Gastrocnemius medialis (tissue), 4 donors: ENCODE data around the gene TBXA2R.

Source experiments
- POLR2A ChIP-seq, 2 donors: fragments of 450-650 bp; IDR thresholded peaks; one replicate each; pipeline ENCODE4 v1.6.1; 2017; ENCODE audit warnings: antibody characterized with exemption in 2 of 2, mild to moderate bottlenecking in 2 of 2, moderate library complexity in 2 of 2
- TF ChIP-seq, protein P1 (sequence below), 5 experiments: fragments of 450-650 bp in 3 of 5; fragments of 200-600 bp in 2 of 5; sonication (generic) in 2 of 5; IDR thresholded peaks in 4 of 5; conservative IDR thresholded peaks in 1 of 5; 1 replicate in 4 of 5; 2 replicates in 1 of 5; pipeline ENCODE4 v1.5.1; 2016 to 2019; ENCODE audit warnings: antibody characterized with exemption in 5 of 5, mild to moderate bottlenecking in 3 of 5, moderate library complexity in 3 of 5

DNA sequence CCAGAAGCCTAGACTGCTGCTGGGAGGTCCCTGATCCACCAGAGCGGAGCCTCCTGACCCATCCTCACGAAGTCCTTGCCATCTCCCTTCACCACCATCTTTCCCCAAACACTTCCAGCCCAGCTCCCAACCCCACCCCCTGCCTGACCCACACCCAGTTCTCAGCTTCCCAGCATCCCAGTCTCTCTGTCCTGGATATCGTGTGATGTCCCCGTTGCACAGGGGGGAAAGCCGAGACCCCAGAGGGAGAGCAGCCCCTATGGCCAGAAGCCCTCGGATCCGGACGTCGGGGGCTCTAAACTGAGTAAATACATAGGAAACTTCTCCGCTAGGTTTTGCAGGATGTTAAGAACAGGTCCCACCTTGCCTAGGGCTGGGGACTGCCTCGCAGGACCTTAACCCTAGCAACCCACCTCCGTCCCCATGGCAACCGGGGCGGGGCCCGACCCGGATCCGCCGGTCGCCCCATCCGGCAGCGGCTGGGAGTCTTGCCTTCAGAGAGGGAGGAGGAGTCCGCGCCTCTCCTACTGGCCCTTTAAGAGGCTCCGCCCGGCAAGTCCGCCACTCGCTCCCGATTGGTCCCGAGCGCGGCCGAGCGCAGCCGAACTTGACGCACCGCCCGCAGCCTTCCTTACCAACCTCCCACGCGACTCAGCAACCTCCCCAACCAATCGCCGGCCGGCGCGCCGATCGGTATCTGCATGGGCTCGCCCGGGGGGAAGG, 34.4 kb downstream of the TBXA2R start:
- TF ChIP-seq, protein P1, sequence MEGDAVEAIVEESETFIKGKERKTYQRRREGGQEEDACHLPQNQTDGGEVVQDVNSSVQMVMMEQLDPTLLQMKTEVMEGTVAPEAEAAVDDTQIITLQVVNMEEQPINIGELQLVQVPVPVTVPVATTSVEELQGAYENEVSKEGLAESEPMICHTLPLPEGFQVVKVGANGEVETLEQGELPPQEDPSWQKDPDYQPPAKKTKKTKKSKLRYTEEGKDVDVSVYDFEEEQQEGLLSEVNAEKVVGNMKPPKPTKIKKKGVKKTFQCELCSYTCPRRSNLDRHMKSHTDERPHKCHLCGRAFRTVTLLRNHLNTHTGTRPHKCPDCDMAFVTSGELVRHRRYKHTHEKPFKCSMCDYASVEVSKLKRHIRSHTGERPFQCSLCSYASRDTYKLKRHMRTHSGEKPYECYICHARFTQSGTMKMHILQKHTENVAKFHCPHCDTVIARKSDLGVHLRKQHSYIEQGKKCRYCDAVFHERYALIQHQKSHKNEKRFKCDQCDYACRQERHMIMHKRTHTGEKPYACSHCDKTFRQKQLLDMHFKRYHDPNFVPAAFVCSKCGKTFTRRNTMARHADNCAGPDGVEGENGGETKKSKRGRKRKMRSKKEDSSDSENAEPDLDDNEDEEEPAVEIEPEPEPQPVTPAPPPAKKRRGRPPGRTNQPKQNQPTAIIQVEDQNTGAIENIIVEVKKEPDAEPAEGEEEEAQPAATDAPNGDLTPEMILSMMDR (IDR thresholded peaks at IDR 0.05 in 4 of 5, conservative IDR thresholded peaks at IDR 0.05 in 1 of 5): no peak
- no peak for TF ChIP-seq POLR2A (IDR thresholded peaks at IDR 0.05)
